CD4-positive, alpha-beta T cell treated with Interleukin-10 for 1 hour (primary cell): Measurements from ENCODE around the gene RIPK4.
"Not testable (repeated sequence)": the region's sequence is repeated elsewhere in the genome, so short reads cannot be mapped to it uniquely, and the experiment has no call there.

Experiments used
- DNase-seq: peaks from one replicate; pipeline ENCODE4 v3.0.0-alpha.2; 2020

Gene RIPK4

GRCh38 chr21:41794600-41794999, 27.7 kb upstream of the RIPK4 start:
- no peak for DNase-seq

DNA sequence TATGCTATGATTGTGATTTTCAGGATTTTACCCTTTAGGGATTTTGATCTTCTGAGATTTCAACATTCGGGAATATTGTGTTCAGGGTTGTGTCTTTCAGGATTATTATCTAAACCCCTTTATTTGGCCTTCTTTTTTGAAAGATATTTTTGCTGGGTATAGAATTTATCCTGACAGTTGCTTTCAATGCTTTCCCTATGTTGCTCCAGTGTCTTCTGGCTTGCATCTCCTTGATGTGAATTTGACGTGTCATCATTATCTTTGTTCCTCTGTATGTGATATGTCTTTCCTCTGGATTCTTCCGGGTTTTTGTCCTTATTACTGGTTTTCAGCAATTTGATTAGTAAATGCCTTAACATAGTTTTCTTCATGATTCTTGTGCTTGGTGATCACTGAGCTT, 25.9 kb upstream of the RIPK4 start:
- no peak for DNase-seq

DNA sequence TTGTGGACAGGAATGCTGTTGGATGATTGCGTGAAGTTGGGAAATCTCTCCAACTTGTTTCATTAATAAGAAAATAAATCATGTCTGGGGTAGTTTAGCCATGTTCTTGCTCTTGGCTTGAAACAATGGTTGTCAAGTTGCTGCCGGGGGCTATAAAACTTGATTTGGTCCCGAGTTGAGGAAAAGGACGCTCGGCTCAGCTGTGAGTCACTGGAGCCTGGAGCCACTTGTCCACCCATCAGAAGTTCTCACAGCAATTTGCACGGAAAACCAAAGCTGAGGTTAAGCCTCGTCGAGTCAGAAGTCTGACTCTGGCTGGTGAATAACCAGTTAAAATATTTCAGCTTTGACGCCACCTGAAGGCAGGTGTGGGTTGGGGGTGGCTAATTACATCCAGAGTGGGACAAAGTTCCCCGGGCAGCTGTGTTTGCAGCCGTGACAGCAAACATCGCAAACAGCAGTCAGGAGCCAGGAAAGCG, 19.7 kb upstream of the RIPK4 start:
- no peak for DNase-seq

- DNase-seq: not testable (repeated sequence)
Measured at GRCh38 chr21:41785262-41785661, 18.4 kb upstream of the RIPK4 start.

DNA sequence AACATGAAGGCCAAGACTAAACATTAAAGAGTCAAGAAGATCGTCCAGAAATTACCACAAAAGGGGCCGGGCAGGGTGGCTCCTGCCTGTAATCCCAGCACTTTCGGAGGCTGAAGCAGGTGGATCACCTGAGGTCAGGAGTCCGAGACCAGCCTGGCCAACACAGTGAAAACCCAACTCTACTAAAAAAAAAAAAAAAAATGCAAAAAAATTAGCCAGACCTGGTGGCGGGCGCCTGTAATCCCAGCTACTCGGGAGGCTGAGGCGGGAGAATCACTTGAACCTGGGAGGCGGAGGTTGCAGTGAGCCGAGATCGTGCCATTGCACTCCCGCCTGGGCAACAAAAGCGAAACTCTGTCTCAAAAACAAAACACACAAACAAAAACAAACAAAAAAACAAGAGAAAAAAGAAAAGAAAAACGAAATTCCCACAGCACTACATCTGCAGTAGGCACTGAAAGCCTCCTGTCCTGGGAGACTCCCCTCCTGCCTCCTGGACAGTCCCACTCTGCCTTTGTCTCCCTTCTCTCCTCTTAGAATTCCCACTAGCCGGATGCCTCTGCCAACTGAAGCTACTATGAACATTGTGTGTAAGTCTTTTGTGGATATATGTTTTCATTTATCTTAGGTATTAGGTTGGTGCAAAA, 17.7 kb upstream of the RIPK4 start:
- DNase-seq: no peak

GRCh38 chr21:41783476-41784180, 16.8 kb upstream of the RIPK4 start:
- DNase-seq: no peak

- DNase-seq: no peak
Measured at GRCh38 chr21:41781050-41781410, 14.2 kb upstream of the RIPK4 start.

- DNase-seq: no peak
Measured at GRCh38 chr21:41780337-41781049, 13.6 kb upstream of the RIPK4 start.

DNA sequence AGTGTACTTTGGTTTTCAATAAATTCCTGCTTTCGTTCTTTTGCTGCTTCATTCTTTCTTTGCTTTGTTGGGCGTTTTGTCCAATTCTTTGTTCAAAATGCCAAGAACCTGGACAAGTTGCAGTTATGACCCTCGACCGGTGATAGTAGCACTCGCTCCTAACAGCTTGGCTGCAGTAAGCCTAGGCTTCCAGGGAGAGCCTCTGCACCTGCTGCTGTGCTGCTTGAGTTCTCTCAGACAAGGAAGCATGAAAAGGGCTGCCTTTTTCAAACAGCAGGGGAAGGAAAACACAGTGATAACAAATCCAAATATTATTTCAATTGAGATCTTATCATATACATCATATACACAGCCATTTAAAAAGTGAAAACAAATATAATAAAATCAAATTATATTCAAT, 12.8 kb upstream of the RIPK4 start:
- DNase-seq: no peak

DNA sequence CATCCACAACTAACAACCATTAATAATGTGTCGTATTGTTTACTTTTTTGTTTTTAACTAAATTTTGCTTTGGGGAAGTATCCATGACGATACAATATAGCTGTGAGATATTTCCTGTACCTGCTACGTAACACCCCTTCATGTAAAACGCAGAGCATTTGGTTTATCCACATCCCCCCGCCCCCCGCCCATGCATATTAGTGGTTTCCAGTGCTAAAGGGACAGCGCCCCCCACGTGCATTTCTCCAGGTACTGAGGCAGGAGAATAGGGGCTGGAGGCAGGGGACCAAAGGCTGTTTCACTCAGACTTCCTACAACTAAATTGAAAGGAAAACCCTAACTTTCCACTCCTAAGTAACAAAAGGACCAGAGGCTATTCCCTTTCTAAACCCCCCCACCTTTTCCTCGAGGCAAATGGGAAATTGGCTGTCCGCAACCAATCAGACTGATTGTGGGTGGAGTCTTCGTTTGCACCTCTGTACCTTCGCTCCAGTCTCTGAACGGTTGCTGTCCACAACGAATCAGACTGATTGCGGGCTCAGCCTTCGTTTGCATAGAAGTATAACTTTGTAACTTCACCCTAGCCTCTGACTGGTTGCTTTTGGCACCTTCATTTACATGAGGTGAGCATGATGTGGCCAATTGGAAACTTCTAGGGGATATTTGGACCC, 12.2 kb upstream of the RIPK4 start:
- DNase-seq: no peak

GRCh38 chr21:41777951-41778815, 11.3 kb upstream of the RIPK4 start:
- no peak for DNase-seq

DNA sequence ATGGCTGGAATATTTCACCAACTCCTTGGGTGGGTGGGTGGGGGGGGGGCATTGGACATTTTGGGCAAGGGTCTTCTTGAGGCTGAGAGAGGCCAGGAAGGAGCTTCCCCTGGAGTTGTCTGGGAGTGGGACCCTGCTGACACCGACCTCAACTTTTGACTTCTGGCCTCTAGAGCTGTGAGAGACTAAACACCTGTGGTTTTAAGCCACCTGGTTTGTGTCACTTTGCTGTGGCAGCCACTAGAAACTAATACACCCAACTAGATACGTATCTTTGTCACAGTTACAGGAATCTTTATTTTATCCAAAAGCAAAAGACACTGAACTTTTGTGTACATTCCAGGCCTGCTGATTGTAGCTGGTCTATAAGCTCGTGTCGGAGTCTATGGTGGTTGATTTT, 9.9 kb upstream of the RIPK4 start:
- no peak for DNase-seq

DNA sequence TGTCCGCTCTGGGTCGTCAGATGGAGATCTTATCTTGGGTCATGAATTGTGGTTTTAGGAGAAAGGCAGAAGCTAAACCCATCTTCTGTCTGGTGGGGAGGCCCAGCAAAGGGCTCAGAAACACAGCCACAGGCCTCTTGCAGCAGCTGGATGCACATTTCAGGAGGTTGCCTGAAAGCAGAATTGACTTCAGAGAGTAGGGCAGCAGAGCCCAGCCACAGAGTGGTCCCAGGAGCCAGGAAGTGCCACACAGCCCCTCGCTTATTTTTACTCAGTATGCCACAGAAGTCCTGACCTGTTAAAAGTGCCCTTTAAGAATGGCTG, 8.3 kb upstream of the RIPK4 start:
- DNase-seq: no peak

DNA sequence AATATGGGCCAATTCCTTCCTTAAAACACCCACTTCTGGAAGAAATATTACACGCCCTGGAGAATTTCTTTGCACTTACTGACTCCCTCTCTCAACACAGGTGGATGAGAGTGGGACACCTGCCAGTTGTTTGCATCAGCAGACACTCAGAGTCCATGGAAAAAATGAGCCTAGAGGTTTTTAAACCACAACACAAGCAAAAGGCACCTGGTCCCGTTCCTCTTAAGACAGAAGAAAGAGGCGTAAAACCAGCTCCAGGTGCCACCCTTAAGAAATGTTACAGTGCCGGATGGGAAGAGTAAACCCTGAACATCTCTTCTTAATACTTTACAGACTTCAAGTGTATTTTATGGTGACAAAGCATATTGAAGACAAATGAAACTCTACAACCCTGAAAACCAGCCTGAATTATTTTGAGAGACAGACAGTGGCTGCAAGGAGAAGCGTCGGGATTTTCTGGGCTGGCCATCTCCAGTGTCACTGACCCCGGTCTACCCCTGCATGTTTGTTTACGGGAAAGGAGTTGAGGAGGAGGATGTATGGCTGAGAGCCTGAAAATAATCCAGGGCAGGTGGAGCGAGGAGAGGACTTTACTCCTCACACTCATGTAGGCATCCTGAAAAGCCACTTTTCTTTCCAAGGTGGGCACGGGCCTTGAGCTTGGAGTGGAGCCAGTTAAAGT, 7.8 kb upstream of the RIPK4 start:
- DNase-seq: no peak

DNA sequence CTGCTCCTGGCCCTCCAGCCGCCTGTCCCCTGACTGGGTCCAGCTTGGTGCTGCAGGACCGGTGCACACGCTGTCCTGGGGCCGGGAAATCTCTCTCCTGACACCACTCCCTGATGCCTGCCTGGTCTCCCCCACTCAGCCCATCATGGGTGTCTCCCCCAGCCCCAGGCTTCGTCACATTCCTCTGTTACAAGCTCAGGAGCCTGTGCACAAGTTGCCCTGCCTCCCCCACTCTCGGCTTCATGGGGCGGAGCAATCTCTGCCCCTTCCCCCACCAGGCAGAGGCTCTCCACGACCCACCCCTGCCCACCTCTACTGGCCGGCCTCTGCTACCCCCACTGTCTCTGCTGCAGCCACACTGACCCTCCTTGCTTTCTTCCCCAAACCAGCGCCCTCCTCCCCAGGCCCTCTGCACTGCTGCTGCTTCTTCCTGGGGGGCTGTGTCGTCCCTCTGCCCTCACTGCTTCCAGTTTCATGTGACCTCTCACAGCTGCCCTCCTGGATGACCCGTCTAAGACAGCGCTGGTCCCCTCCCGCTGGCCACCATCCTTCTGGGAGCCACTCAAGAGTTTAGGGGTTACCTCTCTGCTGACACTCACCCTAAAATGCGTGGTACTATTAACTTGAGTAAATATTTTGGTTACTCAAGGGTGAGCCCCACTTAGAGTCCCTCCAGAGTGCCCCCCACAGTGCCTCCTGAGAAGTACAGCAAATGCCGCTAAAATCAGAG, 5.7 kb upstream of the RIPK4 start:
- no peak for DNase-seq

DNA sequence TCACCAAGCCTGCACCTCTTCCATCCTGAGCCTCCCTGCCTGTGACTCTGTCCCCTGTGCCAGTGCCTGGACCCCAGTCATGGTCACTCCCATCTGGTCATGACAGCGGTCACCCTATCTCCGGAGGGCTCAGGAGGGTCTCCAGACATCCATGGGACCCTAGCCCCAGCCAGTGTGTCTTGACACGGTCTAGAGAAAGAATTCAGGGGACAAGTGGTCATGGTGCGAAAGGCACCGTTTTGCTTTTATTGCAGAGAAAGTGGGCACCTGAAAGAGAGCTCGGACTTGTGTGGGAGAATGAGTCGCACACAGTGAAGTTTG, 4.7 kb upstream of the RIPK4 start:
- DNase-seq: no peak

- no peak for DNase-seq
Measured at GRCh38 chr21:41770901-41771624, 4.2 kb upstream of the RIPK4 start.

GRCh38 chr21:41769933-41770332, 3.1 kb upstream of the RIPK4 start:
- DNase-seq: no peak

DNA sequence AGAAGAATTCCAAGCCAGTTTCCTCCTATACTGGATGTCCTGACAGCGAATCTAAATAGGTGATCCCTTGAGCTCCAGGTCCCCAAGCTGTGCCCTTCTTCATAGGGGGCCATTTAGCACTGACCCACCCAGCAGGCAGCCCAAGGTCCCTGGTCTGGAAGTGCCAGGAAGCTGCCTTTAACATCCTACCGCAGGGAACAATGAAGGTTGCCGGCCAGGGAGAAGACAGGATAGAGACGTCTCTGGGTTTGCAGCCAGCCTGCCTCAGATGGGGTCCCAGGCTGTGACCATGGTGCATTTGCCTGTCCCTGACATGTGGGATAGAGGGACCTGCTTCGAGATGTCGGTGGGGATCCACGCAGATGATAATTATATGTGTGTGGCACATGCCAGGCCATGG, 2.7 kb upstream of the RIPK4 start:
- no peak for DNase-seq

DNA sequence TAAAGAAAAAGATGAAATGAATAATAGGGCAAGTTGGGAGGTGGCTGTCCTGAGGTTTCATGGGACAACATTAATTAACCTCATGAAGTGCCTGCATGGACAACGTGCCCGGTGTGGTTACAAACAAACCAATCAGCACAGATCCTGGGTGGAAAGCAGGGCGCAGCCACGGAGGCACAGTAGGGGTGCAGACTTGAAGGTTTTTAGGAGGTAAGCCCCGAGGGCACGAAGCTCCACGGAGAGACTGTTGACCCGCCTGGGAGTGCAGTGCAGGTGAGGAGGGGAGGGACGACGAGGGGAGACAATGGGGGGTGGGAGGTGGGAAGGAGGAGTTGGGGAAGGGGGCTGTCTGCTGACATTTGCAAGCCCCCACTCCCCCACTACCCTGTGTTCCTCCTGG, 2.3 kb upstream of the RIPK4 start:
- DNase-seq: no peak
